Activated CD4-positive, alpha-beta memory T cell treated with anti-CD3 and anti-CD28 coated beads for 36 hours (primary cell): ENCODE data around the gene PAXX. TPM values are rescaled to one million over a fixed set of nuclear protein-coding genes. Genes with fewer than 3 reads are reported as not detected.

ENCODE experiments used
- CTCF ChIA-PET: fragments of 350-600 bp; sonication (Branson Sonifier 250); formaldehyde crosslinking; loops from one replicate; lab custom pipeline; 2021; ENCODE audit warnings: antibody characterized with exemption, inconsistent platforms; lab: Charles Lee
- POLR2A ChIA-PET: fragments of 350-600 bp; sonication (Branson Sonifier 250); formaldehyde crosslinking; loops from one replicate; lab custom pipeline; 2021; ENCODE audit warnings: antibody characterized with exemption; lab: Charles Lee
- DNase-seq: peaks from one replicate; pipeline ENCODE4 v3.0.0-alpha.2; 2020
- H3K27ac Mint-ChIP-seq: one replicate; pipeline ENCODE4 v1.8.0; 2021; ENCODE audit warnings: mixed read lengths
- H3K27me3 Mint-ChIP-seq: one replicate; pipeline ENCODE4 v1.8.0; 2021; ENCODE audit warnings: mixed read lengths
- H3K36me3 Mint-ChIP-seq: one replicate; pipeline ENCODE4 v1.8.0; 2021; ENCODE audit warnings: mixed read lengths
- H3K4me1 Mint-ChIP-seq: one replicate; pipeline ENCODE4 v1.8.0; 2021; ENCODE audit warnings: low read depth, mixed read lengths
- H3K4me3 Mint-ChIP-seq: one replicate; pipeline ENCODE4 v1.8.0; 2021; ENCODE audit warnings: mild to moderate bottlenecking, mixed read lengths
- H3K9me3 Mint-ChIP-seq: one replicate; pipeline ENCODE4 v1.8.0; 2021; ENCODE audit warnings: mixed read lengths
- intact Hi-C: fragments of 100-400 bp; cut with micrococcal nuclease; formaldehyde crosslinking; loops from one replicate; pipeline ENCODE4 v1.15.1; 2023
- total RNA-seq, 2 experiments: library from RNA; stranded (reverse); gene quantifications; one replicate each; pipeline ENCODE4 v1.2.3, GENCODE V29; 2021

PAXX gene
- total RNA-seq, 2 experiments from 2014 or later, result 71.0 to 71.2 TPM

DNA sequence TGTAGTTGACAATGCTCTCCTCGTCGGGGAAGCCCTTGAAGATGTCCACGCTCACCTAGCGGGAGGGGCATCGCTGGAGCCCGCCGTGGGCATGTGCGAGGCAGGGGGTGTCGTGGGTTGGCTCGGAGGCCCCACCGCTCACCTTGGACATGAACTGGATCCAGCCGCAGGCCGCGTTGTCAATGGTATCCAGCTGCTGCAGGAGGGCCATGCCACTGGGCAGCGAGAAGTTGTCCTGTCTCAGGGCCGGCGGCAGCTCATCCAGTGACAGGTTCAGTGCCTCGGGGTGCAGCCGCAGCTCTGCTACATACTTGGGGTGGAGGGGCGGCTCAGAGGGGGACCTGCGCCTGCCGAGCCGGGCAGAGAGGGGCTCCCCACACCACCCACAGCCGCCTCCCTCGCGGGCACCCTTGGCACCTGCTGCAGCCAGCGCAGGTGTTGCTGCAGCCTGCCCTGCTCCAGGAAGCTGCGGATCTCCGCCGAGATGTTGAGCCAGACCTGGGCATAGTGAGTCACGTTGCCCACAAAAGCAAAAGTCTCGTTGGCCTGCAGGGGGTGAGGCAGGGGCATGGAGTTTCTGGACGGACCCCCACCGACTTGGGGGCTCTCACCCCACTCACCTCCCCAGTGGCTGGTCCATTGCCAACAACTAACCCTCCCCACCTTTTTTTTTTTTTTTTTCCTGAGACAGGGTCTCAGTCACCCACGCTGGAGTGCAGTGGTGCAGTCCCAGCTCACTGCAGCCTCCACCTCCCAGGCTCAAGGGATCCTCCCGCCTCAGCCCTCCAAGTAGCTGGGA, 26.7 kb downstream of the PAXX start:
- Mint-ChIP-seq H3K27ac (no peak overlapping the region), H3K27me3 (no peaks in the 10 kb centered on the region), H3K4me3 (no peak overlapping the region), H3K36me3 (no peaks in the 10 kb centered on the region), H3K4me1 (no peaks in the 10 kb centered on the region), H3K9me3 (no peaks in the 10 kb centered on the region)
- no peak for DNase-seq
- ChIA-PET POLR2A (no interaction called here), CTCF (interaction anchor here (1.1 kb wide), 1 partner anchor 28 kb away, joined by 3 read pairs; the partner anchor contains the start of gene NPDC1)
- intact Hi-C loops, result no loop called here

DNA sequence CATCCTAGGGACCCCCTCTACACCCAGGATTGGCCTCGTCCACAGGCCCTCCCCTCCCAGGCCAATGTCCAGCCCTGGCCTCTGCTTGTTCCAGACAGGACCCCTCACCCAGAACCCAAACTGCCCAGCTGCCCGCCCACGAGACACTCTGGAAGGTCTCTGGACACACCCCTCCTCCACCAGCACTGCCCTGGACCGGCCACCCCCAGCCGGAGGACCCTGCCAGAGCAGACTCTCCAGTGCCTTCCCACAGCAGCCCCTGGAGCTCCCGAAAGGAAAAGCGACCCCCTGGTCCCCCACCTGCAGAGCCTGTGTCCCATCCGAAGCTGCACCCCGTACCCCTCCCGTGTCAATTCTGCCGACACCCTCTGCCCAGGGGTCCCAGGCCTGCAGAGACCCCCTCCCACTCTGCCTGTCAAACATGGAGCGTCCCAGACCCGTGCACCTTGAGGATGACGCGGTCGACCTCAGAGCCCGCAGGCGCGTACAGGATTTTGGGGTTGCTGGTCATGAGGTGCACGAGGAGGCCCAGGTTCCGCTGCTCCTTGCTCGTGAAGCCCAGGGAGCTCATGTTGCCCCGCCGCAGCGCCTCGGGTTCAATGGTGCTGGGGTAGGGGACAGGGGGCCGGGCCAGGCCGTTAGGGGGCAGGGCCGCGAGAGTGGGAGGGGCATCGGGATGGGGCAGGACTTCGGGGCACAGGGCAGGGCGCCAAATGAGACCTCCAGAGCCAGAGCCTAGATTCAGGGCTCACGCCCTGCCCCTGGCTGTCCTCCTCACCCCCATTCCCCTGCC, 27.9 kb downstream of the PAXX start:
- no peak for DNase-seq
- POLR2A ChIA-PET, result no interaction called here
- no peaks in the 10 kb centered on the region for H3K9me3 Mint-ChIP-seq
- no peak overlapping the region for H3K4me3 Mint-ChIP-seq
- CTCF ChIA-PET, result interaction anchor here (2.3 kb wide), 1 partner anchor 10 kb away, joined by 12 read pairs; no protein-coding TSS in a partner anchor
- no peaks in the 10 kb centered on the region for H3K27me3 Mint-ChIP-seq
- H3K27ac Mint-ChIP-seq, result no peak overlapping the region
- intact Hi-C loops, result no loop called here
- no peaks in the 10 kb centered on the region for H3K36me3 Mint-ChIP-seq
- H3K4me1 Mint-ChIP-seq, result no peaks in the 10 kb centered on the region

DNA sequence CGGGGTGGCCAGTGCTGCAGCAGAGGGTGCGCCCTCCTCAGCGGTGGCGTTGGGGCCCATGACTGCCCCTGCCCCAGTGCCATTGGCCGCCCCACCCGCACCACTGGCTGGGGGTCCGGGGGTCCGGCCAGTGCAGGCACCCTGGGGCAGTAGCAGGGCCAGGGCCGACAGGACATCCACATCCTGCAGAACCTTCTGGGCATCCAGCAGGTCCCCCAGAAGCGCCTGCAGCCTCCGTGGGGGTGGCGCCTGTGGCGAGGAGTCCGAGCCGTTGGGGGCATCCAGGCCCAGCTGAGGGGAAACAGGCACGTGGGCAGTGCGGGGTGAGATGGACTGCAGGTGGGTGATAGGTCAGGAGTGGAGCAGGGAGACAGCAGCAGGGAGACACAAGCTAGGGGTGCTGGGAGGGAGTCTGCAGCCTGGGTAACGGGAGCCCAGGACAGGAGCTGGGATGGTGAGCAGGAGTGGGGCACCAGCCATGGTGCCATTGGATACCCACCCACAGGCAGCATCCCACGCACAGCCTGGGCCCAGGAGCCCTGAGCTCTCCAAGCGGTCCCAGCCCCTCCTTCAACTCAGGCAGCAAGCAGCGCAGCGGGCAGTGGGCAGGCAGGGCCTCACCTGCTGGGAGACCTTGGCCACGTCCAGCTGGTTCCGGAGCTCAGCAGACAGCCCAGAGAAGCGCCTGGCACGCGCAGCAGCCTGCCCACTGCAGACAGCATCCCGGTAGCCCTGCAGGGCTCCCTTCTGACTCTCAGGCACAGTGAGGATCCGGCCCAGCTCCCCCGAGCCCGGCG, 28.7 kb downstream of the PAXX start:
- Mint-ChIP-seq H3K27me3 (no peaks in the 10 kb centered on the region), H3K9me3 (no peaks in the 10 kb centered on the region), H3K27ac (no peak overlapping the region), H3K36me3 (no peaks in the 10 kb centered on the region), H3K4me3 (no peak overlapping the region), H3K4me1 (no peaks in the 10 kb centered on the region)
- POLR2A ChIA-PET, result no interaction called here
- CTCF ChIA-PET, result interaction anchor here (2.3 to 2.8 kb wide), 2 partner anchors 9 to 14 kb away, joined by 12 to 14 read pairs; no protein-coding TSS in a partner anchor
- DNase-seq, result no peak
- intact Hi-C loops, result no loop called here

DNA sequence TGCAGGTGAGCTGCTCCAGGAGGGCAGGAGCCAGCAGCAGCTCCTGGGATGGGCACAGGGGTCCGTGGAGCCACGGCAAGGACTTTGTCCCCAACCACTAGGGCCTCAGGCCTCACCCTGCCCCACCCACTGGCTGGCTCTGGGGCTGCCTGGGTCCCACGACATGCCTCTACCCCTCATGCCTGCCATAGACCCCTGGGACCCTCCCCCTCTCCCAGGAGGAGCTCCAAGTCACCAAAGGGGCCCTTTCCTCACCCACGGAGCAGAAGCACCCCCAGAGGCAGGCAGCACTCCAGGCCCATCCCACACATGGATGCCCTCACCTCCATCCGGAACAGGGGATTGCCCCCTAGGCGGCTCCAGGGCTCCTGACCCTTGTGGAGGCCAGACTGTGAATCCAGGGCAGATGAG, 29.4 kb downstream of the PAXX start:
- DNase-seq, result no peak
- POLR2A ChIA-PET, result no interaction called here
- Mint-ChIP-seq H3K9me3 (no peaks in the 10 kb centered on the region), H3K4me1 (no peaks in the 10 kb centered on the region), H3K36me3 (no peaks in the 10 kb centered on the region), H3K27ac (no peak overlapping the region), H3K4me3 (no peak overlapping the region), H3K27me3 (no peaks in the 10 kb centered on the region)
- intact Hi-C loops, result no loop called here
- CTCF ChIA-PET, result interaction anchor here (0.8 to 2.8 kb wide), 3 partner anchors 8 to 180 kb away, joined by 4 to 14 read pairs (median 12); partner anchors contain the start of gene AJM1

DNA sequence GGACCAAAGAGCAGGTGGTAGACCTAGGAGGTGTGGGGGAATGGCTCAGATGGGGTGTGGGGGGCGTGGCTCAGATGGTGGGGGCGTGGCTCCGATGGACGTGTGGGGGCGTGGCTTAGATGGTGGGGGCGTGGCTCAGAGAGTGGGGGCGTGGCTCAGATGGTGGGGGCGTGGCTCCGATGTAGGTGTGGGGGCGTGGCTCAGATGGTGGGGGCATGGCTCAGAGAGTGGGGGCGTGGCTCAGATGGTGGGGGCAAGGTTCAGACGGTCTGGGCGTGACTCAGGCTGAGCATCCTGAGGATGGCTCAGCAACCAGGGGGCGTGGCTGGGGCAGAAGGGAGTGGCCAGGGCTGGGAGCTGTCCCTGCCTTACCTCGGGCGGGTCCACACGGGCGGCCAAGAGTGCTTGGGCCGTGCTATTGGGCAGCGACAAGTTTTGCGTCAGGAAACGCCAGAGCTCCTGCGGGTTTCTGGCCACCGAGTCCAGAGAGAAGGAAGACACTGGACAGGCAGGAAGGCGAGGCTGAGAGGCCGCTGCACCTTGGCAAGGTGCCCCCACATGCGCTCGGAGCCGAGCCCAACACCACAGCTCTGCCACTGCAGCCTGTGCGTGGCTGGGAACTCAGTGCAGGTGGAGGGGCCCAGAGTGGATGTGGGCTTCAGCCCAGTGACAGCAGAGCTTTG, 29.9 kb downstream of the PAXX start:
- Mint-ChIP-seq H3K9me3 (no peaks in the 10 kb centered on the region), H3K4me1 (peaks cover 1% of the 10 kb centered on the region), H3K36me3 (no peaks in the 10 kb centered on the region), H3K4me3 (no peak overlapping the region), H3K27me3 (no peaks in the 10 kb centered on the region), H3K27ac (no peak overlapping the region)
- DNase-seq, result peak; percentile 89
- ChIA-PET POLR2A (no interaction called here), CTCF (interaction anchor here (0.8 to 2.8 kb wide), 4 partner anchors 13 to 180 kb away, joined by 3 to 14 read pairs (median 4); partner anchors contain the start of genes AJM1 and NPDC1)
- intact Hi-C loops, result no loop called here

DNA sequence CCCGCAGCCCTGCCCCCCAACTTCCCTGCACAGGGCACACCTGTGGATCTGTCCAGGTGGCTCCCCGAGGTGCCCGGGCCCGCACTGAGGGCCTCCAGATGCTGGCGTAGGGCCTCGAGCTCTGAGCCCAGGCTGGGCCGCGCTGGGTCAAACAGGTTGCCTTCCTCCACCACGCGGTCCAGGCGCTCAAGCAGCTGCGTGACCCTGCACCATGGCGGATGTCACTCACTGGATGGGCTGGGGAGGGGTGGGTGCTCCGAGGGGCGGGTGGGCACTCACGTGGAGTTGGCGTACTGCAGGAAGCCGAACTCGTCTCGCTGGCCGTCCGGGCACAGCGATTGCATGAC, 30.4 kb downstream of the PAXX start:
- CTCF ChIA-PET, result interaction anchor here (0.8 to 2.8 kb wide), 3 partner anchors 12 to 24 kb away, joined by 3 to 14 read pairs (median 3); partner anchors contain the start of gene NPDC1
- Mint-ChIP-seq H3K27me3 (no peaks in the 10 kb centered on the region), H3K9me3 (no peaks in the 10 kb centered on the region), H3K27ac (no peak overlapping the region), H3K36me3 (no peaks in the 10 kb centered on the region), H3K4me1 (peaks cover 4% of the 10 kb centered on the region), H3K4me3 (no peak overlapping the region)
- POLR2A ChIA-PET, result no interaction called here
- intact Hi-C loops, result no loop called here
- DNase-seq, result no peak

DNA sequence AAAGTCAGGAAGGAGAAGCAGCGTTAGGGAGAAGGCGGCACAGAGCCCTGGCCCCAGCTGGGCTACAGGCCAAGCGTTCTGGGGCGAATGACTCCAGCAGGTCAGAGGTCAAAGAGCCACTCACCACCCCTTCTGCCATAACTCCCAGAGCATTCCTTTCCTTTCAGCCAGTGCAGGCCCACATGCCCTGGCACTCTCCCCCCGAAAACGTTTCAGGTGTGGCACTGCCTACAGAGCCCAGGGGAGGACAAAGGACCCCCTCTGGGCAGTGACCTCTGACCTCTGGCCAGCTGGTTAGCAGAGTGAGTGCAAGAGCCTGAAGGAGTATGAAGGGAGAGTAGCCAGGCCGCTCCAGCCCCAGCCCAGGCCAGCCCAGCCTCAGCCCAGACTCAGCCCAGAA, 30.9 kb downstream of the PAXX start:
- H3K4me3 Mint-ChIP-seq, result no peak overlapping the region
- no peaks in the 10 kb centered on the region for H3K27me3 Mint-ChIP-seq
- DNase-seq, result no peak
- H3K9me3 Mint-ChIP-seq, result no peaks in the 10 kb centered on the region
- H3K4me1 Mint-ChIP-seq, result peaks cover 4% of the 10 kb centered on the region
- POLR2A ChIA-PET, result no interaction called here
- no peak overlapping the region for H3K27ac Mint-ChIP-seq
- H3K36me3 Mint-ChIP-seq, result no peaks in the 10 kb centered on the region
- intact Hi-C loops, result no loop called here
- CTCF ChIA-PET, result interaction anchor here (1.0 to 2.8 kb wide), 2 partner anchors 12 to 23 kb away, joined by 3 to 14 read pairs; partner anchors contain the start of gene NPDC1

DNA sequence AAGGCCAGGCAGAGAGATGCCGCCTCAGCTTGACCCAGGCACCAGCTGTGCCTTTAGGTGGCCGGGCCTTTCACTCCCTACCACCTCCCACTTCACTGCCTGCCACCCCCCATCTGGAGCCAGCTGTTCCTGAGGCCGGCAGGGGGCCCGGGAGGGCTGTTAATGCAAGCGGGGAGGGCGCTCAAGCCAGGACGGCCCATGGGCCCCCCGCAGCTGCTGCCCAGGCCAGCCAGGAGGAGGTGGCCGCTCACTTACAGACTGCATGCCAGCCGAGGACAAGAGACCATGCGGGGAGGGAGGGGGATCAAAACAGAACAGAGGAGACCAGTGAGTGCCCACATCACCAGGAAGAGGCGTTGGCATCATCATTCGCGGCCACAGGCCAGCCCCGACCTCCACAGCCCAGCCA, 31.4 kb downstream of the PAXX start:
- intact Hi-C loops, result no loop called here

DNA sequence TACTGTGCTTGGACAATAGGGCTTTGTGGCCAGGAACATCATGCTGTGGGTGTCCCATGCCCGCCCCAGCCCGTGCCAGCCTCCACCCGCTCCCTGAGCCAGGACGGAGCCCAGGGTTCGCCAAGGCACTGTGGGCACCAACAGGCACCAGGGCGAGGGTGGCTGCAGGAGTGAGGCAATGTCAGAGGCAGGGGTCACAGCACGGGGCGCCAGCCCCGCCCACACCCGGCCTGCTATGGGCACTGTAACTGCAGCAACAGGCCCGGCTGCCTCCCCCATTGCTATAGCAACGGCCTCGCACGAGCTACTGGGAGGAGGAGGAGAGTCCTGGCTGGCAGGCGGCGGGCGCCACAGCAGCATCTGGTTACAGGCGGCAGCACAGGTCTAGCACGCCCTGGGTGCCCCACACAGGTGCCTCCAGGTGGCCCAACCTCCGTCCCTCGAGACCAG, 33.3 kb downstream of the PAXX start:
- intact Hi-C loops, result loop anchor here (5.0 kb wide), 2 partner anchors 42 to 123 kb away; no protein-coding TSS in a partner anchor
- POLR2A ChIA-PET, result interaction anchor here (1.2 kb wide), 1 partner anchor 10 kb away, joined by 5 read pairs; no protein-coding TSS in a partner anchor
- H3K27ac Mint-ChIP-seq, result no peak overlapping the region

More for the DNA sequence above, 31.4 kb downstream of the PAXX start:
- CTCF ChIA-PET, result interaction anchor here (2.8 kb wide), 1 partner anchor 11 kb away, joined by 14 read pairs; no protein-coding TSS in a partner anchor
- POLR2A ChIA-PET, result no interaction called here
- DNase-seq, result no peak
- Mint-ChIP-seq H3K27me3 (no peaks in the 10 kb centered on the region), H3K4me3 (no peak overlapping the region), H3K4me1 (peaks cover 4% of the 10 kb centered on the region), H3K36me3 (no peaks in the 10 kb centered on the region), H3K9me3 (no peaks in the 10 kb centered on the region), H3K27ac (no peak overlapping the region)

DNA sequence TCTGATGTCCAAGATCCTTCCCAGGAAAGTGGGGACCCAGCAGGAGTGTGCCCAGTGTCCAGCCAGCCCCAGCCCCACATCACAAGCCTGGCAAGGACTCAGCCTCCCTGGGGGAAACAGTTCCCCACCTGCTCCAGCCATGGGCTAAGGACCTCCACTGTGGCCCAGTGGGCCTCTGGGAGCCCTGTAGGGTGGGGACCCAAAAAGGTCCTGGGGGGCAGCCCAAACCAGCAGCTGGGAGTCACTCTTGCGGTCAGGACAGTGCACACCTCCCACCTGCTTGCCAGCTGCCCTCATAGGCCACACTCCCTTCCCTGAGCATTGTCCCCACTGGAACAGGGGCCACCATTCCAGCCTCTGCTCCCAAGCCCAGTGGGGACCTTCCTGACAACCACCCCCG, 34.2 kb downstream of the PAXX start:
- H3K27ac Mint-ChIP-seq, result no peak overlapping the region
- intact Hi-C loops, result loop anchor here (5.0 kb wide), 2 partner anchors 41 to 124 kb away; no protein-coding TSS in a partner anchor
- POLR2A ChIA-PET, result interaction anchor here (1.2 to 1.3 kb wide), 2 partner anchors 9 to 30 kb away, joined by 3 to 5 read pairs; partner anchors contain the start of gene CLIC3
- CTCF ChIA-PET, result interaction anchor here (0.8 to 6.8 kb wide), 3 partner anchors 11 to 38 kb away, joined by 3 to 56 read pairs (median 4); no protein-coding TSS in a partner anchor
- no peak for DNase-seq
- H3K9me3 Mint-ChIP-seq, result no peaks in the 10 kb centered on the region
- H3K4me3 Mint-ChIP-seq, result no peak overlapping the region
- H3K27me3 Mint-ChIP-seq, result no peaks in the 10 kb centered on the region
- no peaks in the 10 kb centered on the region for H3K36me3 Mint-ChIP-seq
- peaks cover 26% of the 10 kb centered on the region for H3K4me1 Mint-ChIP-seq

More for the DNA sequence above, 33.3 kb downstream of the PAXX start:
- H3K4me1 Mint-ChIP-seq, result peaks cover 21% of the 10 kb centered on the region
- CTCF ChIA-PET, result interaction anchor here (1.2 to 6.8 kb wide), 2 partner anchors 12 to 39 kb away, joined by 3 to 56 read pairs; no protein-coding TSS in a partner anchor
- H3K36me3 Mint-ChIP-seq, result no peaks in the 10 kb centered on the region
- no peak overlapping the region for H3K4me3 Mint-ChIP-seq
- no peaks in the 10 kb centered on the region for H3K27me3 Mint-ChIP-seq
- no peaks in the 10 kb centered on the region for H3K9me3 Mint-ChIP-seq
- DNase-seq, result no peak
